CD4-positive, alpha-beta T cell (primary cell): ENCODE measurements around the gene PHACTR3. TPM values are rescaled to one million over a fixed set of nuclear protein-coding genes. Genes with fewer than 3 reads are reported as not detected.

ENCODE experiments used
- ATAC-seq: fragments of 200-7000 bp; cut with Tn5 transposase; one replicate; pipeline ENCODE4 v1.10.0; 2022; ENCODE audit warnings: mild to moderate bottlenecking; ENCODE audit not compliant: poor library complexity
- CTCF ChIA-PET: fragments of 350-600 bp; sonication (Branson Sonifier 250); formaldehyde crosslinking; loops from one replicate; lab custom pipeline; 2021; ENCODE audit warnings: antibody characterized with exemption, inconsistent platforms; lab: Charles Lee
- POLR2A ChIA-PET: fragments of 350-600 bp; sonication (Branson Sonifier 250); formaldehyde crosslinking; loops from one replicate; lab custom pipeline; 2021; ENCODE audit warnings: antibody characterized with exemption, inconsistent platforms; lab: Charles Lee
- DNase-seq, 14 experiments: peaks; one replicate each; pipeline ENCODE4 v3.0.0-alpha.2; 2013 to 2020; ENCODE audit warnings: mixed read lengths in 2 of 14
- H3K27ac ChIP-seq, 2 donors: one replicate each; pipeline versions ENCODE4 v1.5.1 to v1.7.0; 2013; ENCODE audit warnings: low read length in 2 of 2, low read depth in 1 of 2, mild to moderate bottlenecking in 1 of 2
- H3K27me3 ChIP-seq, 2 experiments: 1 replicate in 1 of 2; 2 replicates in 1 of 2; pipeline versions ENCODE4 v1.6.1 to v1.7.0; 2013; ENCODE audit warnings: low read length in 2 of 2, control low read depth in 1 of 2, mild to moderate bottlenecking in 1 of 2, moderate library complexity in 1 of 2; ENCODE audit not compliant: insufficient read depth in 2 of 2, control insufficient read depth in 1 of 2
- H3K36me3 ChIP-seq: one replicate; pipeline ENCODE4 v1.6.1; 2013; ENCODE audit warnings: low read length, control low read depth; ENCODE audit not compliant: insufficient read depth
- H3K4me1 ChIP-seq: one replicate; pipeline ENCODE4 v1.6.1; 2013; ENCODE audit warnings: low read length, control low read depth; ENCODE audit not compliant: insufficient read depth
- H3K4me3 ChIP-seq: one replicate; pipeline ENCODE4 v1.5.1; 2013; ENCODE audit warnings: mild to moderate bottlenecking, low read length, moderate library complexity
- H3K9me3 ChIP-seq, 2 experiments: 1 replicate in 1 of 2; 2 replicates in 1 of 2; pipeline versions ENCODE4 v1.6.1 to v1.7.0; 2013; ENCODE audit warnings: low read length in 2 of 2, mild to moderate bottlenecking in 2 of 2, control low read depth in 1 of 2, moderate library complexity in 1 of 2; ENCODE audit not compliant: control insufficient read depth in 1 of 2, insufficient read depth in 1 of 2
- H3K27ac Mint-ChIP-seq: one replicate; pipeline ENCODE4 v1.8.0; 2020; ENCODE audit warnings: mixed read lengths
- H3K27me3 Mint-ChIP-seq: one replicate; pipeline ENCODE4 v1.8.0; 2021; ENCODE audit warnings: mixed read lengths
- H3K36me3 Mint-ChIP-seq: one replicate; pipeline ENCODE4 v1.8.0; 2021; ENCODE audit warnings: low read depth, mixed read lengths
- H3K4me1 Mint-ChIP-seq: one replicate; pipeline ENCODE4 v1.8.0; 2021; ENCODE audit warnings: low read depth, mixed read lengths
- H3K4me3 Mint-ChIP-seq: one replicate; pipeline ENCODE4 v1.8.0; 2020; ENCODE audit warnings: mild to moderate bottlenecking, mixed read lengths
- H3K9me3 Mint-ChIP-seq: one replicate; pipeline ENCODE4 v1.8.0; 2020; ENCODE audit warnings: mixed read lengths
- CTCF ChIP-seq: fragments of 200-600 bp; IDR thresholded peaks from one replicate; pipeline ENCODE4 v1.8.0; 2022; ENCODE audit warnings: antibody characterized with exemption, mild to moderate bottlenecking
- intact Hi-C, 2 experiments: fragments of 100-400 bp; cut with DNase I in 1 of 2; cut with micrococcal nuclease in 1 of 2; formaldehyde crosslinking; loops; one replicate each; pipeline versions ENCODE4 v1.15.1 to v1.9.0; 2023 to 2025; cut with DNase I, micrococcal nuclease
- total RNA-seq, 174 experiments: library from RNA in 2 of 174; stranded (reverse) in 2 of 174; gene quantifications; one replicate each; pipeline ENCODE4 v1.2.3 and lab custom pipeline; 2021 to 2026

Gene PHACTR3
- total RNA-seq, 2 experiments from 2014 or later: not detected

GRCh38 chr20:59634435-59635005 lies 30.2 kb downstream of the PHACTR3 start:
- CTCF ChIA-PET: no interaction called here
- H3K36me3 Mint-ChIP-seq: no peaks in the 10 kb centered on the region
- H3K9me3 ChIP-seq: no peaks in the 10 kb centered on the region
- peaks cover 4% of the 10 kb centered on the region in 2 experiments for H3K27me3 ChIP-seq
- H3K4me3 ChIP-seq: no peak overlapping the region
- peaks cover 36% of the 10 kb centered on the region for H3K27me3 Mint-ChIP-seq
- no peak for ATAC-seq
- no peak for DNase-seq
- no peak overlapping the region for H3K27ac ChIP-seq
- H3K4me1 ChIP-seq: no peaks in the 10 kb centered on the region
- no peak overlapping the region for H3K4me3 Mint-ChIP-seq
- H3K36me3 ChIP-seq: no peaks in the 10 kb centered on the region
- intact Hi-C loops: no loop called here
- H3K27ac Mint-ChIP-seq: no peak overlapping the region
- H3K9me3 Mint-ChIP-seq: no peaks in the 10 kb centered on the region
- no peak for TF ChIP-seq CTCF
- POLR2A ChIA-PET: no interaction called here
- H3K4me1 Mint-ChIP-seq: no peaks in the 10 kb centered on the region

GRCh38 chr20:59636766-59637370 lies 32.5 kb downstream of the PHACTR3 start:
- ATAC-seq (no peak), DNase-seq (no peak)
- POLR2A ChIA-PET: no interaction called here
- H3K4me1 Mint-ChIP-seq: no peaks in the 10 kb centered on the region
- intact Hi-C loops: no loop called here
- H3K36me3 Mint-ChIP-seq: no peaks in the 10 kb centered on the region
- no peak for TF ChIP-seq CTCF
- Histone ChIP-seq H3K4me1 (no peaks in the 10 kb centered on the region), H3K36me3 (no peaks in the 10 kb centered on the region), H3K9me3 (no peaks in the 10 kb centered on the region), H3K4me3 (no peak overlapping the region), H3K27ac (no peak overlapping the region), H3K27me3 (peaks cover 4% of the 10 kb centered on the region in 2 experiments)
- H3K4me3 Mint-ChIP-seq: no peak overlapping the region
- H3K27me3 Mint-ChIP-seq: peaks cover 26% of the 10 kb centered on the region
- CTCF ChIA-PET: no interaction called here
- no peak overlapping the region for H3K27ac Mint-ChIP-seq
- no peaks in the 10 kb centered on the region for H3K9me3 Mint-ChIP-seq

GRCh38 chr20:59640267-59640666 lies 35.9 kb downstream of the PHACTR3 start:
- Mint-ChIP-seq H3K36me3 (no peaks in the 10 kb centered on the region), H3K27me3 (peaks cover 11% of the 10 kb centered on the region), H3K27ac (no peak overlapping the region), H3K4me3 (no peak overlapping the region), H3K9me3 (no peaks in the 10 kb centered on the region), H3K4me1 (no peaks in the 10 kb centered on the region)
- TF ChIP-seq CTCF: no peak
- H3K27me3 ChIP-seq: peaks cover 4% of the 10 kb centered on the region in 2 experiments
- no peaks in the 10 kb centered on the region for H3K4me1 ChIP-seq
- no peaks in the 10 kb centered on the region for H3K9me3 ChIP-seq
- ChIA-PET POLR2A (no interaction called here), CTCF (no interaction called here)
- ATAC-seq (no peak), DNase-seq (no peak)
- intact Hi-C loops: no loop called here
- H3K4me3 ChIP-seq: no peak overlapping the region
- H3K36me3 ChIP-seq: no peaks in the 10 kb centered on the region
- H3K27ac ChIP-seq: no peak overlapping the region
